B cell (primary cell): ENCODE measurements around the gene PROCA1. TPM values are rescaled to one million over a fixed set of nuclear protein-coding genes. Genes with fewer than 3 reads are reported as not detected.

Source experiments
- ATAC-seq: fragments of 200-7000 bp; cut with Tn5 transposase; one replicate; pipeline ENCODE4 v1.10.0; 2021; ENCODE audit warnings: low read depth, mild to moderate bottlenecking, moderate number of reproducible peaks, moderate library complexity
- CTCF ChIA-PET: fragments of 350-600 bp; sonication (Branson Sonifier 250); formaldehyde crosslinking; loops from one replicate; lab custom pipeline; 2021; ENCODE audit warnings: antibody characterized with exemption, inconsistent platforms; lab: Charles Lee
- POLR2A ChIA-PET: fragments of 350-600 bp; sonication (Branson Sonifier 250); formaldehyde crosslinking; loops from one replicate; lab custom pipeline; 2021; ENCODE audit warnings: antibody characterized with exemption; lab: Charles Lee
- DNase-seq: peaks from one replicate; pipeline ENCODE4 v3.0.0; 2013
- H2AFZ ChIP-seq: 2 replicates; pipeline ENCODE4 v1.6.1; 2012; ENCODE audit warnings: mild to moderate bottlenecking, low read depth, low read length; ENCODE audit not compliant: insufficient read depth, poor library complexity, severe bottlenecking
- H3K27ac ChIP-seq, 2 donors: 1 replicate in 1 of 2; 2 replicates in 1 of 2; pipeline ENCODE4 v1.5.1; 2012 to 2013; ENCODE audit warnings: low read length in 2 of 2, mild to moderate bottlenecking in 2 of 2, moderate library complexity in 1 of 2
- H3K27me3 ChIP-seq, 4 experiments: fragments of 200-600 bp in 1 of 4; sonication (generic) in 1 of 4; replicated peaks in 1 of 4; 1 replicate in 2 of 4; 2 replicates in 2 of 4; pipeline versions ENCODE4 v1.6.1 to v1.7.0; 2013 to 2016; ENCODE audit warnings: low read length in 3 of 4, mild to moderate bottlenecking in 2 of 4, mixed read lengths in 1 of 4, moderate library complexity in 1 of 4; ENCODE audit not compliant: insufficient read depth in 4 of 4, control insufficient read depth in 3 of 4; ENCODE audit errors: control extremely low read depth in 1 of 4
- H3K36me3 ChIP-seq, 2 experiments: replicated peaks in 1 of 2; 1 replicate in 1 of 2; 2 replicates in 1 of 2; pipeline versions ENCODE4 v1.6.1 to v1.7.1; 2013; ENCODE audit warnings: low read length in 1 of 2; ENCODE audit not compliant: insufficient read depth in 2 of 2, control insufficient read depth in 1 of 2; ENCODE audit errors: control extremely low read depth in 1 of 2, extremely low read depth in 1 of 2
- H3K4me1 ChIP-seq, 2 donors: fragments of 200-600 bp in 1 of 2; sonication (generic) in 1 of 2; 1 replicate in 1 of 2; 2 replicates in 1 of 2; pipeline versions ENCODE4 v1.5.1 to v1.6.1; 2013 to 2017; ENCODE audit warnings: low read length in 2 of 2; ENCODE audit not compliant: control insufficient read depth in 2 of 2, insufficient read depth in 2 of 2
- H3K4me2 ChIP-seq: replicated peaks from 2 replicates; pipeline ENCODE3; 2012; ENCODE audit warnings: mild to moderate bottlenecking, low read depth, low read length; ENCODE audit not compliant: poor library complexity, severe bottlenecking
- H3K4me3 ChIP-seq, 5 experiments: fragments of 200-600 bp in 1 of 5; sonication (generic) in 1 of 5; 1 replicate in 3 of 5; 2 replicates in 2 of 5; pipeline versions ENCODE4 v1.5.1 to v1.7.0; 2011 to 2016; ENCODE audit warnings: low read length in 4 of 5, mild to moderate bottlenecking in 4 of 5, low read depth in 2 of 5, control low read depth in 1 of 5, moderate library complexity in 1 of 5; ENCODE audit not compliant: insufficient read depth in 1 of 5; ENCODE audit errors: control extremely low read depth in 1 of 5, extremely low read depth in 1 of 5
- H3K79me2 ChIP-seq: fragments of 200-600 bp; sonication (generic); one replicate; pipeline ENCODE4 v1.6.0; 2016; ENCODE audit warnings: low read length; ENCODE audit not compliant: control insufficient read depth, insufficient read depth
- H3K9ac ChIP-seq: fragments of 200-600 bp; sonication (generic); 2 replicates; pipeline ENCODE4 v1.6.1; 2017; ENCODE audit warnings: mild to moderate bottlenecking, low read length, moderate library complexity
- H3K9me3 ChIP-seq, 3 donors: one replicate each; pipeline versions ENCODE4 v1.6.1 to v1.7.1; 2013; ENCODE audit warnings: low read length in 2 of 3; ENCODE audit not compliant: control insufficient read depth in 2 of 3, insufficient read depth in 1 of 3; ENCODE audit errors: control extremely low read depth in 1 of 3
- H4K20me1 ChIP-seq: 2 replicates; pipeline ENCODE4 v1.6.0; 2012; ENCODE audit warnings: mild to moderate bottlenecking, low read length; ENCODE audit not compliant: insufficient read depth, control insufficient read depth, poor library complexity, severe bottlenecking
- H3K27ac Mint-ChIP-seq: one replicate; pipeline ENCODE4 v1.8.0; 2021; ENCODE audit warnings: mixed read lengths
- H3K27me3 Mint-ChIP-seq: one replicate; pipeline ENCODE4 v1.8.0; 2021; ENCODE audit warnings: mixed read lengths
- H3K4me1 Mint-ChIP-seq: one replicate; pipeline ENCODE4 v1.8.0; 2021; ENCODE audit warnings: mixed read lengths
- H3K4me3 Mint-ChIP-seq: one replicate; pipeline ENCODE4 v1.8.0; 2021; ENCODE audit warnings: mixed read lengths
- H3K9me3 Mint-ChIP-seq: one replicate; pipeline ENCODE4 v1.8.0; 2022; ENCODE audit warnings: mixed read lengths; ENCODE audit not compliant: insufficient read depth
- CTCF ChIP-seq: fragments of 200-600 bp; IDR thresholded peaks from one replicate; pipeline ENCODE4 v1.8.0; 2022; ENCODE audit warnings: antibody characterized with exemption, mild to moderate bottlenecking
- EZH2 ChIP-seq: IDR thresholded peaks from 2 replicates; pipeline ENCODE4 v1.6.1; 2012; ENCODE audit warnings: borderline replicate concordance, low read depth, mild to moderate bottlenecking, moderate library complexity, low read length; ENCODE audit not compliant: insufficient read depth, poor library complexity, severe bottlenecking
- WGBS: methylation state at CpG from one replicate; pipeline ENCODE4 v1.1.5; 2013; ENCODE audit warnings: missing lambda C conversion rate; ENCODE audit not compliant: insufficient coverage; 5-methylcytosine and 5-hydroxymethylcytosine counted together
- intact Hi-C: fragments of 100-400 bp; cut with micrococcal nuclease; formaldehyde crosslinking; loops from one replicate; pipeline ENCODE4 v1.10.0; 2022
- polyA plus RNA-seq: library from polyadenylated mRNA; depleted of rRNA; stranded (reverse); fragments of >200 nt; gene quantifications from 2 replicates; pipeline ENCODE4 v1.2.3, GENCODE V29; 2012
- total RNA-seq, 2 donors: library from RNA; stranded (reverse); fragments of 120-200 nt in 1 of 2; gene quantifications; 1 replicate in 1 of 2; 2 replicates in 1 of 2; pipeline versions ENCODE4 v1.2.3 to v1.2.4, GENCODE V29; 2013 to 2022

PROCA1 gene
- total and polyA plus RNA-seq, 2 donors (not counting 1 experiment from before 2014, with no cell fraction given), result 7.4 to 26.8 TPM

GRCh38 chr17:28741358-28742349 lies 30.0 kb upstream of the PROCA1 start:
- Histone ChIP-seq H3K36me3 (peaks cover 0 to 9% of the 10 kb centered on the region in 2 experiments), H3K79me2 (peaks cover 50% of the 10 kb centered on the region), H3K27ac (peak overlapping the region; percentile 86 to 100), H4K20me1 (peaks cover 26% of the 10 kb centered on the region), H3K27me3 (no peaks in the 10 kb centered on the region), H3K4me3 (peak overlapping the region in 3 of 5 experiments; percentile 16 to 38 (median 35)), H3K4me2 (peak overlapping the region; percentile 88), H3K4me1 (peaks cover 81 to 88% of the 10 kb centered on the region in 2 donors), H3K9me3 (peaks cover 0 to 27% (median 0%) of the 10 kb centered on the region in 3 donors), H2AFZ (no peak overlapping the region), H3K9ac (peak overlapping the region; percentile 36)
- DNase-seq (peak; percentile 88), ATAC-seq (peak; percentile 14)
- peak overlapping the region; percentile 95 for H3K27ac Mint-ChIP-seq
- H3K4me1 Mint-ChIP-seq, result peaks cover 69% of the 10 kb centered on the region
- CTCF ChIA-PET, result interaction anchor here (0.5 to 18.9 kb wide), 4 partner anchors 10 to 22 kb away, joined by 3 to 1020 read pairs (median 18); partner anchors contain the start of genes NEK8, RPL23A and TLCD1
- H3K9me3 Mint-ChIP-seq, result no peaks in the 10 kb centered on the region
- no peaks in the 10 kb centered on the region for H3K27me3 Mint-ChIP-seq
- 10% methylated on average over 10 of the region's 19 CpGs for WGBS
- intact Hi-C loops, result no loop called here
- TF ChIP-seq CTCF (no peak), EZH2 (no peak)
- H3K4me3 Mint-ChIP-seq, result peak overlapping the region; percentile 86
- POLR2A ChIA-PET, result interaction anchor here (0.7 to 16.2 kb wide), 7 partner anchors 9 to 173 kb away, joined by 3 to 511 read pairs (median 6); partner anchors contain the start of genes NEK8, RPL23A and TLCD1
